ENCODE data around the gene MSL3.

GRCh38 chrX:11751261-11751660 lies 6.8 kb upstream of the MSL3 start:
- TF ChIP-seq POLR2A (IDR thresholded peaks at IDR 0.05; ENCODE audit: low read depth, low read length) = no peak
- TF ChIP-seq, protein P1, sequence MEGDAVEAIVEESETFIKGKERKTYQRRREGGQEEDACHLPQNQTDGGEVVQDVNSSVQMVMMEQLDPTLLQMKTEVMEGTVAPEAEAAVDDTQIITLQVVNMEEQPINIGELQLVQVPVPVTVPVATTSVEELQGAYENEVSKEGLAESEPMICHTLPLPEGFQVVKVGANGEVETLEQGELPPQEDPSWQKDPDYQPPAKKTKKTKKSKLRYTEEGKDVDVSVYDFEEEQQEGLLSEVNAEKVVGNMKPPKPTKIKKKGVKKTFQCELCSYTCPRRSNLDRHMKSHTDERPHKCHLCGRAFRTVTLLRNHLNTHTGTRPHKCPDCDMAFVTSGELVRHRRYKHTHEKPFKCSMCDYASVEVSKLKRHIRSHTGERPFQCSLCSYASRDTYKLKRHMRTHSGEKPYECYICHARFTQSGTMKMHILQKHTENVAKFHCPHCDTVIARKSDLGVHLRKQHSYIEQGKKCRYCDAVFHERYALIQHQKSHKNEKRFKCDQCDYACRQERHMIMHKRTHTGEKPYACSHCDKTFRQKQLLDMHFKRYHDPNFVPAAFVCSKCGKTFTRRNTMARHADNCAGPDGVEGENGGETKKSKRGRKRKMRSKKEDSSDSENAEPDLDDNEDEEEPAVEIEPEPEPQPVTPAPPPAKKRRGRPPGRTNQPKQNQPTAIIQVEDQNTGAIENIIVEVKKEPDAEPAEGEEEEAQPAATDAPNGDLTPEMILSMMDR (IDR thresholded peaks at IDR 0.05; ENCODE audit: extremely low read depth in 1 of 2, insufficient read depth in 1 of 2, low read depth in 1 of 2, low read length in 2 of 2) = no peak
- TF ChIP-seq, protein P2, sequence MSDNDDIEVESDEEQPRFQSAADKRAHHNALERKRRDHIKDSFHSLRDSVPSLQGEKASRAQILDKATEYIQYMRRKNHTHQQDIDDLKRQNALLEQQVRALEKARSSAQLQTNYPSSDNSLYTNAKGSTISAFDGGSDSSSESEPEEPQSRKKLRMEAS (IDR thresholded peaks at IDR 0.05; ENCODE audit: insufficient read depth, insufficient read length) = no peak
- TF ChIP-seq MYC (IDR thresholded peaks at IDR 0.05; ENCODE audit: low read depth, low read length) = no peak

Measured in endothelial cell of umbilical vein (primary cell).